GM12801 (cell line): ENCODE data around the gene SUCLG1.

Experiments used
- TF ChIP-seq, protein P1 (sequence below): IDR thresholded peaks from one replicate; pipeline ENCODE4 v1.5.1; 2011; ENCODE audit warnings: control low read depth; ENCODE audit not compliant: insufficient read length; ENCODE audit errors: extremely low read depth

Gene SUCLG1

DNA sequence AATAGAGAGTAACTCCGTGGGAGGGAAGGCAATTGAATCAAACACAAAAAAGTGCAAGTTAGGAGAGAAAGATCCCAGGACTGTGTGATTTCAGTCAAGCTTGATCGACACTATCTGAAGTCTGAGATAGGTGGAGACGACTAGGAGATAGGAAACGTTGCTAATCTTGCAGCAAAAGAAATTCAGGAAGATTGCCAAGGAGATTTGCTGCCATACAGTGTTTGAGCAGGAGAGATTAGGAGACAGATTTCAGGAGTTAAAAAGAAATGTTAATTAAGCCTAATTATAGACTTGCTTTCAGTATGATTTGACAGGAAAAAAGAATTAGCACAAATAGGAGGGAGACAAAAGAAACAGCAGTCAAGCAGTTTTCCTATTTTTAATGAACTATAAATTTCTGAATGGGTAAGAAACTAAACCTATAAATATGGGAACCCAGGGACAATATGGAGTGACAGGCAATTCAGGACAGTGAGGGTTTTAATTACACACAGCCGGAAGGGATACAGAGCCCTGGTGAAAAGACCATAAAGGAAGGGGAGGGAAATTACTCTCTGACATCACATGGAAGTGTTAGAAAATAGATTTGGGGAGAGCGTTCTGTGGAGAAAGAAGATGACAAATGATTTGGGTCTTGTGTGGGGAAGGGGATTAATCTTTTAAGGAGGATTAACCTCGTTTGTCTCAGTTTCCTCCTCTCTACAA lies 72.6 kb downstream of the SUCLG1 start:
- TF ChIP-seq, protein P1, sequence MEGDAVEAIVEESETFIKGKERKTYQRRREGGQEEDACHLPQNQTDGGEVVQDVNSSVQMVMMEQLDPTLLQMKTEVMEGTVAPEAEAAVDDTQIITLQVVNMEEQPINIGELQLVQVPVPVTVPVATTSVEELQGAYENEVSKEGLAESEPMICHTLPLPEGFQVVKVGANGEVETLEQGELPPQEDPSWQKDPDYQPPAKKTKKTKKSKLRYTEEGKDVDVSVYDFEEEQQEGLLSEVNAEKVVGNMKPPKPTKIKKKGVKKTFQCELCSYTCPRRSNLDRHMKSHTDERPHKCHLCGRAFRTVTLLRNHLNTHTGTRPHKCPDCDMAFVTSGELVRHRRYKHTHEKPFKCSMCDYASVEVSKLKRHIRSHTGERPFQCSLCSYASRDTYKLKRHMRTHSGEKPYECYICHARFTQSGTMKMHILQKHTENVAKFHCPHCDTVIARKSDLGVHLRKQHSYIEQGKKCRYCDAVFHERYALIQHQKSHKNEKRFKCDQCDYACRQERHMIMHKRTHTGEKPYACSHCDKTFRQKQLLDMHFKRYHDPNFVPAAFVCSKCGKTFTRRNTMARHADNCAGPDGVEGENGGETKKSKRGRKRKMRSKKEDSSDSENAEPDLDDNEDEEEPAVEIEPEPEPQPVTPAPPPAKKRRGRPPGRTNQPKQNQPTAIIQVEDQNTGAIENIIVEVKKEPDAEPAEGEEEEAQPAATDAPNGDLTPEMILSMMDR, result no peak

DNA sequence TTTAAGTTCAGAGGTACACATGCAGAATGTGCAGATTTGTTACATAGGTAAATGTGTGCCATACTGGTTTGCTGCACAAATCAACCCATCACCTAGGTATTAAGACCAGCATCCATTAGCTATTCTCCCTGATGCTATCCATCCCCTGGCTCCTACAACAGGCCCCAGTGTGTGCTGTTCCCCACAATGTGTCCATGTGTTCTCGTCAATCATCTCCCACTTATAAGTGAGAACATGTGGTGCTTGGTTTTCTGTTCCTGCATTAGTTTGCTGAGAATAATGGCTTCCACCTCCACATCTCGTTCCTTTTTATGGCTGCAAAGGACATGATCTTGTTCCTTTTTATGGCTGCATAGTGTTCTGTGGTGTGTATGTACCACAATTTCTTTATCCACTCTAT lies 75.8 kb downstream of the SUCLG1 start:
- TF ChIP-seq, protein P1, result no peak

- TF ChIP-seq, protein P1, result no peak
Measured at GRCh38 chr2:84380875-84381274, 78.2 kb downstream of the SUCLG1 start.

- TF ChIP-seq, protein P1, result no peak
Measured at GRCh38 chr2:84378960-84379359, 80.1 kb downstream of the SUCLG1 start.

DNA sequence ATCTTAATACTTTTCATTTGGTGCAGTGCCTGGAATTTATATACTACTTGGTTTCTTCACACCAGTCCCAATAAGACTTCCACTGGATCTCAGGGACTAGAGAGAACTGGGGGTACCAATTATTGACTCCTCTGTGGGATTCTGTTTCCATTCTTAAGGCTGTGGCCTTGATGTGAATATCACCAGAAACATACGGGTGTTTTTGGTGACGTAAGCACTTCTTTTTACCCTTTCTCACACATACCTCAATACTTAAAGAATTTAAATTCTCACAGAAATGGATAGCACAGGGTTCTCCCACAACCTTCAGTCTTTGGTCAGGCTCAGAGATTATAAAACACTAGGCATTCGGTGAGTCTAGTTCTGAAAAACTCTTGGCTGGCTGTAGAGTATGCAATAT lies 84.1 kb downstream of the SUCLG1 start:
- TF ChIP-seq, protein P1, result no peak

DNA sequence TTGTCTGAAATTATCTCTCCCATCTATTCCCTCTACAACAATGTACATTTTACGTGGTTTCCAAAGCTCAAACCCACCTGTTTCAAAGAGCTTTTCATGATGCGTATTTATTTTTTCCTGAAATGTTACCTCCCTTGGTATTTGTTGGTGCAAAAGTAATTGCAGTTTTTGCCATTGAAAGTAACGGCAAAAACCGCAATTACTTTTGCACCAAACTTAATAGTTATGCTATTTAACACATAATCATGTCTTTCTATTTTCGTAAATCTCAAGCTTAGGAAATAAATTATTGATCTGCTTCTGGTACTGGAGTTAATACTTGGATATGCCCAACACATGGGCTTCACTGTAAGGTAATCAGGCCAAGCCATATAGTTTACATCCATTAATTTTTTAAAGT lies 85.2 kb downstream of the SUCLG1 start:
- TF ChIP-seq, protein P1, result no peak
